ENCODE data around the gene MRPS17.

Gene MRPS17

GRCh38 chr7:55973747-55974250, 22.1 kb downstream of the MRPS17 start:
- DNase-seq: no peak

GRCh38 chr7:55975988-55976633, 24.4 kb downstream of the MRPS17 start:
- DNase-seq: no peak

DNA sequence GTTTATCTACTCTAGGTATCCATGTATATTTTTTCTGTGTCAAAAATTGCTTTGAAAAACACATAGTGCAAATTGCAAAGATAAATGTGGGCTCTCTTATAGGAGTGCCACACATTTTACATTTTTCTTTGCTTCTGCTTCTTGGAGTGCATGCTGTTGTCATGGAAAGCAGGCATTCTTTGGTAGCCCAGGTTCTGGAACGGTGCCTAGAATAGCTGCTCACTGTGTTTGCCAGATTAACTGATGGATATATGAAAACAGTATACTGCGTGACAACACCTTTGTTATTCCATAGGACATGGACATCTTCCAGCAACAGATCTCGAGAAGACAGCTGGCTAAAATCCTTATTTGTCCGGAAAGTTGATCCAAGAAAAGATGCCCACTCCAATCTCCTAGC, 26.2 kb downstream of the MRPS17 start:
- DNase-seq: no peak

GRCh38 chr7:55980266-55980665, 28.6 kb downstream of the MRPS17 start:
- no peak for DNase-seq

DNA sequence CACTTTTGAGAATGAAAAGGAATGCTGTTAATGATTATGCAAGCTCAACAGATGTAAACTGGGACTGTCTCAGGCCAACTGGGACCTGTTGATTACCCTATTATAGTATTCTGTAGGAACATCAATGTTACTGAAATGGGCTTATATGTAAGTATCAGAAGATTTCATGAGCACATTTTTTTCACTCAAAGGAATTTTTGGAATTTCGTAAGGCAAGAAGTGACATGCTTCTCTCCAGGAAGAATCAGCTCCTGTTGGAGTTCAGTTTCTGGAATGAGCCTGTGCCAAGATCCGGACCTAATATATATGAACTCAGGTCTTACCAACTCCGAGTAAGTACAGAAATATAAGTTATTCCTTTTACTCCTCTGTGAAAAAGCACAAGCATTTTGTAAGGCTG, 31.9 kb downstream of the MRPS17 start:
- DNase-seq: no peak

GRCh38 chr7:55992346-55992745, 40.7 kb downstream of the MRPS17 start:
- DNase-seq: no peak

DNA sequence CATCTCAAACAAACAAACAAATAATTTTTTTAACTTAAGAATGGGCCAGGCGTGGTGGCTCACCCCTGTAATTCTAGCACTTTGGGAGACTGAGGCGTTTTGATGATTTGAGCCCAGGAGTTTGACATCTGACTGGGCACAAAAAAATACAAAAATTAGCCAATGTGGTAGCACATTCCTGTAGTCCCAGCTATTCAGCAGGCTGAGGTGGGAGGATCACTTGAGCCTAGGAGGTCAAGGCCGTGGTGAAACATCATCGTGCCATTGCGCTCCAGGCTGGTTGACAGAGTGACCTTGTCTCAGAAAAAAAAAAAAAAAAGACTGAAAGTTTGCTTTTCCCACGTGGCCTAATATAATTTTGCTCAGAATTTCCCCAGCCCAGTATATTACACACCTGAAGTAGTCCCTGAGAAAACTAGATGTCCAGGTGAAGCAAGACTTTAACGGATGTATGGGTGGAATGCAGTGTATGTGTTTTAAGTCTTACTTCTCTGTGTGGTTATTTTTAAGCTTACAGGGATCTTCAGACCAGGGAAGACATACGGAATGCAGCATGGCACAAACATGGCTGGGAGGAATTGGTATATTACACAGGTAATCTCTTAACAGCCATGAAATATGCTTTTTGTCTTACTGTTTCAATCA, 45.3 kb downstream of the MRPS17 start:
- no peak for DNase-seq

GRCh38 chr7:56003749-56004148, 52.1 kb downstream of the MRPS17 start:
- no peak for DNase-seq

All from activated CD8-positive, alpha-beta memory T cell treated with anti-CD3 and anti-CD28 coated beads, Interleukin-2, amount 50 U/mL, for 48 hours (primary cell).